PC-9 (cell line): Measurements from ENCODE around the gene MAP4K3. TPM values are rescaled to one million over a fixed set of nuclear protein-coding genes. Genes with fewer than 3 reads are reported as not detected.

Experiments
- BruUV-seq: library from RNA; stranded (reverse); fragments of 400-500 nt; replicated peaks from 2 replicates; lab custom pipeline; 2021; lab: Mats Ljungman, UMichigan
- CTCF ChIA-PET: fragments of 300-600 bp; sonication (Branson Sonifier 250); formaldehyde crosslinking; loops from one replicate; lab custom pipeline; 2022; ENCODE audit warnings: antibody characterized with exemption; lab: Charles Lee
- POLR2A ChIA-PET: fragments of 300-600 bp; sonication (Branson Sonifier 250); formaldehyde crosslinking; loops from one replicate; lab custom pipeline; 2022; ENCODE audit warnings: antibody characterized with exemption; ENCODE audit not compliant: unreplicated experiment; lab: Charles Lee
- DNase-seq, 2 experiments: peaks; one replicate each; pipeline versions ENCODE4 v3.0.0 to v3.0.0-alpha.2; 2015 to 2022; ENCODE audit warnings: mixed read lengths in 1 of 2
- H2AFZ ChIP-seq: fragments of 200-600 bp; sonication (generic); 2 replicates; pipeline ENCODE4 v1.8.1; 2017; ENCODE audit warnings: antibody characterized with exemption
- H3F3A ChIP-seq: fragments of 200-600 bp; sonication (generic); 2 replicates; pipeline ENCODE4 v1.8.1; 2017; ENCODE audit warnings: antibody characterized with exemption, mild to moderate bottlenecking, low read depth; ENCODE audit not compliant: insufficient read depth
- H3K27ac ChIP-seq: fragments of 200-600 bp; sonication (generic); 2 replicates; pipeline ENCODE4 v1.6.1; 2016; ENCODE audit warnings: mixed run types
- H3K27me3 ChIP-seq: fragments of 200-600 bp; sonication (generic); 2 replicates; pipeline ENCODE4 v1.6.1; 2016; ENCODE audit warnings: low read depth, mixed run types; ENCODE audit not compliant: insufficient read depth
- H3K36me3 ChIP-seq: fragments of 200-600 bp; sonication (generic); 2 replicates; pipeline ENCODE4 v1.6.1; 2016; ENCODE audit warnings: low read depth, mixed run types
- H3K4me1 ChIP-seq: fragments of 200-600 bp; sonication (generic); replicated peaks from 2 replicates; pipeline ENCODE4 v1.6.1; 2016; ENCODE audit warnings: mixed run types; ENCODE audit not compliant: insufficient read depth
- H3K4me2 ChIP-seq: fragments of 200-600 bp; sonication (generic); 2 replicates; pipeline ENCODE4 v1.6.1; 2017; ENCODE audit warnings: mixed run types
- H3K4me3 ChIP-seq: fragments of 200-600 bp; sonication (generic); 2 replicates; pipeline ENCODE4 v1.6.1; 2016; ENCODE audit warnings: mixed run types
- H3K79me2 ChIP-seq: fragments of 200-600 bp; sonication (generic); 2 replicates; pipeline ENCODE4 v1.6.1; 2017; ENCODE audit warnings: low read depth, mixed run types
- H3K9me2 ChIP-seq: fragments of 200-600 bp; sonication (generic); 2 replicates; pipeline ENCODE4 v1.8.1; 2017; ENCODE audit warnings: mild to moderate bottlenecking; ENCODE audit not compliant: insufficient read depth
- H3K9me3 ChIP-seq: fragments of 200-600 bp; sonication (generic); 2 replicates; pipeline ENCODE4 v1.8.1; 2016; ENCODE audit warnings: low read depth; ENCODE audit not compliant: insufficient read depth
- H4K20me1 ChIP-seq: fragments of 200-600 bp; sonication (generic); 2 replicates; pipeline ENCODE4 v1.8.1; 2017; ENCODE audit not compliant: insufficient read depth
- EZH2 ChIP-seq: fragments of 200-600 bp; sonication (generic); IDR thresholded peaks from 2 replicates; pipeline ENCODE4 v1.8.0; 2017; ENCODE audit warnings: antibody characterized with exemption, low read depth
- intact Hi-C: fragments of 100-400 bp; cut with micrococcal nuclease; formaldehyde crosslinking; loops from one replicate; pipeline ENCODE4 v1.10.0; 2022; ENCODE audit not compliant: unreplicated experiment
- total RNA-seq: library from RNA; stranded (reverse); gene quantifications from 2 replicates; pipeline ENCODE4 v1.2.3, GENCODE V29; 2021
- TF ChIP-seq, protein P1 (sequence below): fragments of 200-600 bp; sonication (generic); conservative IDR thresholded peaks from 2 replicates; pipeline ENCODE4 v1.6.1; 2017; ENCODE audit warnings: mixed run types, antibody characterized with exemption, mild to moderate bottlenecking, moderate library complexity

Gene MAP4K3
- total RNA-seq, 1 experiment from 2014 or later: 38.4 TPM

GRCh38 chr2:39213015-39213414 is 224.1 kb downstream of the MAP4K3 start:
- Histone ChIP-seq H3K27ac (no peak overlapping the region), H3K27me3 (no peaks in the 10 kb centered on the region), H3K9me3 (no peaks in the 10 kb centered on the region), H3K9me2 (no peaks in the 10 kb centered on the region), H3K4me1 (no peaks in the 10 kb centered on the region), H4K20me1 (no peaks in the 10 kb centered on the region), H2AFZ (no peak overlapping the region), H3K36me3 (no peaks in the 10 kb centered on the region), H3K79me2 (no peaks in the 10 kb centered on the region), H3F3A (no peaks in the 10 kb centered on the region), H3K4me2 (no peak overlapping the region), H3K4me3 (no peak overlapping the region)
- POLR2A ChIA-PET: no interaction called here
- no peak for TF ChIP-seq EZH2
- TF ChIP-seq, protein P1, sequence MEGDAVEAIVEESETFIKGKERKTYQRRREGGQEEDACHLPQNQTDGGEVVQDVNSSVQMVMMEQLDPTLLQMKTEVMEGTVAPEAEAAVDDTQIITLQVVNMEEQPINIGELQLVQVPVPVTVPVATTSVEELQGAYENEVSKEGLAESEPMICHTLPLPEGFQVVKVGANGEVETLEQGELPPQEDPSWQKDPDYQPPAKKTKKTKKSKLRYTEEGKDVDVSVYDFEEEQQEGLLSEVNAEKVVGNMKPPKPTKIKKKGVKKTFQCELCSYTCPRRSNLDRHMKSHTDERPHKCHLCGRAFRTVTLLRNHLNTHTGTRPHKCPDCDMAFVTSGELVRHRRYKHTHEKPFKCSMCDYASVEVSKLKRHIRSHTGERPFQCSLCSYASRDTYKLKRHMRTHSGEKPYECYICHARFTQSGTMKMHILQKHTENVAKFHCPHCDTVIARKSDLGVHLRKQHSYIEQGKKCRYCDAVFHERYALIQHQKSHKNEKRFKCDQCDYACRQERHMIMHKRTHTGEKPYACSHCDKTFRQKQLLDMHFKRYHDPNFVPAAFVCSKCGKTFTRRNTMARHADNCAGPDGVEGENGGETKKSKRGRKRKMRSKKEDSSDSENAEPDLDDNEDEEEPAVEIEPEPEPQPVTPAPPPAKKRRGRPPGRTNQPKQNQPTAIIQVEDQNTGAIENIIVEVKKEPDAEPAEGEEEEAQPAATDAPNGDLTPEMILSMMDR: no peak
- intact Hi-C loops: no loop called here
- CTCF ChIA-PET: no interaction called here
- DNase-seq: no peak
- no TSS peak for BruUV-seq

GRCh38 chr2:39210846-39211245 is 226.2 kb downstream of the MAP4K3 start:
- Histone ChIP-seq H3K4me2 (no peak overlapping the region), H3K79me2 (no peaks in the 10 kb centered on the region), H3K9me3 (no peaks in the 10 kb centered on the region), H3K27me3 (no peaks in the 10 kb centered on the region), H2AFZ (no peak overlapping the region), H3F3A (no peaks in the 10 kb centered on the region), H3K9me2 (no peaks in the 10 kb centered on the region), H3K27ac (no peak overlapping the region), H4K20me1 (no peaks in the 10 kb centered on the region), H3K4me3 (no peak overlapping the region), H3K4me1 (no peaks in the 10 kb centered on the region), H3K36me3 (no peaks in the 10 kb centered on the region)
- no TSS peak for BruUV-seq
- POLR2A ChIA-PET: no interaction called here
- CTCF ChIA-PET: no interaction called here
- DNase-seq: no peak
- no peak for TF ChIP-seq EZH2
- TF ChIP-seq, protein P1: no peak
- intact Hi-C loops: no loop called here

DNA sequence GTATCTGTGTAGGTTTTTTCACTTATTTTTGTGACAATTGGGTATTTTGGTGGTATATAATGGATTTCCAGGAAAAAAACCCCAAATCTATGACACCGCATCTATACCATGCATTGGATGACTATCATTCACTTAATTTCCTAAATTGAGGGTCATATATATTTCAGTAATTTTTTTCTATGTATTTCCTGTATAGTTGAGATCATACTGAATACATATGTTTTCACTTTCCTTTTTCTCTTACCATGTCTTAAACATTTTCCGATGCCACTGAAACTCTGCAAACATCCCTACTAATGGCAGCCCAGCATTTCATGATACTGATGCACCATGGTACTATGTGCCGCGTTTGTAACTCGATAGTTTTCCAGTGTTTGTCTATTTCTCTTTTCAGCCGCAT is 233.7 kb downstream of the MAP4K3 start:
- Histone ChIP-seq H3K4me1 (peaks cover 3% of the 10 kb centered on the region; the same call in 1 of the 2 replicates), H4K20me1 (no peaks in the 10 kb centered on the region), H3K9me2 (no peaks in the 10 kb centered on the region), H3K27me3 (no peaks in the 10 kb centered on the region), H3K79me2 (no peaks in the 10 kb centered on the region), H3K9me3 (no peaks in the 10 kb centered on the region), H3K36me3 (no peaks in the 10 kb centered on the region), H3F3A (no peaks in the 10 kb centered on the region), H3K4me3 (no peak overlapping the region), H3K4me2 (no peak overlapping the region), H2AFZ (no peak overlapping the region), H3K27ac (no peak overlapping the region)
- TF ChIP-seq EZH2: no peak
- TF ChIP-seq, protein P1: no peak
- POLR2A ChIA-PET: no interaction called here
- intact Hi-C loops: no loop called here
- CTCF ChIA-PET: no interaction called here
- DNase-seq: no peak
- BruUV-seq: no TSS peak
